OCI-LY3 (cell line): ENCODE measurements around the gene MACO1.
"Not testable (repeated sequence)": the region's sequence is repeated elsewhere in the genome, so short reads cannot be mapped to it uniquely, and the experiment has no call there.

Experiments used
- EZH2phosphoT487 ChIP-seq: fragments of 200-600 bp; shearing (Covaris generic); IDR thresholded peaks from 2 replicates; pipeline ENCODE4 v1.6.1; 2018; ENCODE audit warnings: antibody characterized with exemption, mixed run types, low read depth
- TF ChIP-seq, protein P1 (sequence below): fragments of 200-600, 300-600 bp; sonication (generic); IDR thresholded peaks from 2 replicates; pipeline ENCODE4 v1.5.1; 2014; ENCODE audit warnings: antibody characterized with exemption, low read length, low read depth

DNA sequence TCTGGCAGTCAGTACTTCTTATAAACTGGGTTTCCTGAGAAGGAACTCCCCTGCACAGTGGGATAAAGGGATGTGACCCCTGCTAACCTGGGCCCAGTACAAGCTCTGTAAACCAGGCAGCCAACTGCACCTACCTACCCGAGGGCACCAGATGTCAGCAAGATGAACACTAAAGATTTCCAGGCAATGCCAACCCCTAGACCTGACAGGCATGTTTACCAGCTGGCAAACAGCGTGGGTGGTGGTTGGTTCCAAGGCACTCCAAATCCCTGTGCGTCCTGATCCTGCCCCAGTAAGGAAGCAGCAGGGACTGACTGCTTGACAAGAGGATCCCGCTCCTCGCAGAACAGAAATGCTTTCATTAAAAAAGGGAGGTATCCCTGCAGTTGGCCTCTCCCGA, 7.5 kb upstream of the MACO1 start:
- TF ChIP-seq, protein P1, sequence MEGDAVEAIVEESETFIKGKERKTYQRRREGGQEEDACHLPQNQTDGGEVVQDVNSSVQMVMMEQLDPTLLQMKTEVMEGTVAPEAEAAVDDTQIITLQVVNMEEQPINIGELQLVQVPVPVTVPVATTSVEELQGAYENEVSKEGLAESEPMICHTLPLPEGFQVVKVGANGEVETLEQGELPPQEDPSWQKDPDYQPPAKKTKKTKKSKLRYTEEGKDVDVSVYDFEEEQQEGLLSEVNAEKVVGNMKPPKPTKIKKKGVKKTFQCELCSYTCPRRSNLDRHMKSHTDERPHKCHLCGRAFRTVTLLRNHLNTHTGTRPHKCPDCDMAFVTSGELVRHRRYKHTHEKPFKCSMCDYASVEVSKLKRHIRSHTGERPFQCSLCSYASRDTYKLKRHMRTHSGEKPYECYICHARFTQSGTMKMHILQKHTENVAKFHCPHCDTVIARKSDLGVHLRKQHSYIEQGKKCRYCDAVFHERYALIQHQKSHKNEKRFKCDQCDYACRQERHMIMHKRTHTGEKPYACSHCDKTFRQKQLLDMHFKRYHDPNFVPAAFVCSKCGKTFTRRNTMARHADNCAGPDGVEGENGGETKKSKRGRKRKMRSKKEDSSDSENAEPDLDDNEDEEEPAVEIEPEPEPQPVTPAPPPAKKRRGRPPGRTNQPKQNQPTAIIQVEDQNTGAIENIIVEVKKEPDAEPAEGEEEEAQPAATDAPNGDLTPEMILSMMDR: not testable (repeated sequence)
- not testable (repeated sequence) for TF ChIP-seq EZH2phosphoT487
